22Rv1 (cell line): ENCODE measurements around the gene ZNF544.

Experiments
- H3K27ac ChIP-seq: fragments of 450-650 bp; 2 replicates; pipeline ENCODE4 v1.5.1; 2017
- CTCF ChIP-seq: fragments of 450-650 bp; IDR thresholded peaks from 2 replicates; pipeline ENCODE4 v1.5.1; 2017; ENCODE audit warnings: mild to moderate bottlenecking
- ZFX ChIP-seq: fragments of 450-650 bp; IDR thresholded peaks from 2 replicates; pipeline ENCODE4 v1.6.1; 2017; ENCODE audit warnings: antibody characterized with exemption, borderline replicate concordance

Gene ZNF544

GRCh38 chr19:58279925-58280316, 51.2 kb downstream of the ZNF544 start:
- TF ChIP-seq CTCF (no peak), ZFX (no peak)
- no peak overlapping the region for H3K27ac ChIP-seq

- TF ChIP-seq ZFX (no peak), CTCF (no peak)
- H3K27ac ChIP-seq = no peak overlapping the region
These were observed 55.5 kb downstream of the ZNF544 start for GRCh38 chr19:58284199-58284598.

- TF ChIP-seq CTCF = no peak
- no peak overlapping the region for H3K27ac ChIP-seq
These were observed 63.2 kb downstream of the ZNF544 start for GRCh38 chr19:58291943-58292342.

GRCh38 chr19:58294743-58295374, 66.1 kb downstream of the ZNF544 start:
- no peak overlapping the region for H3K27ac ChIP-seq
- TF ChIP-seq CTCF = no peak
- TF ChIP-seq ZFX = no peak

GRCh38 chr19:58296104-58296503, 67.4 kb downstream of the ZNF544 start:
- H3K27ac ChIP-seq = no peak overlapping the region
- TF ChIP-seq CTCF (no peak), ZFX (no peak)

GRCh38 chr19:58300620-58301019, 71.9 kb downstream of the ZNF544 start:
- no peak for TF ChIP-seq ZFX
- no peak for TF ChIP-seq CTCF
- no peak overlapping the region for H3K27ac ChIP-seq

GRCh38 chr19:58304255-58304654, 75.5 kb downstream of the ZNF544 start:
- TF ChIP-seq ZFX (no peak), CTCF (no peak)
- H3K27ac ChIP-seq = peak overlapping the region; percentile 85
